GM18499 (cell line): ENCODE data around the gene SLC8A2.

ENCODE experiments used
- ATAC-seq: cut with Tn5 transposase; IDR thresholded peaks from one replicate; pipeline ENCODE4 v1.9.1; 2021; ENCODE audit warnings: moderate number of reproducible peaks; ENCODE audit not compliant: insufficient read depth, unreplicated experiment

The SLC8A2 gene, protein sequence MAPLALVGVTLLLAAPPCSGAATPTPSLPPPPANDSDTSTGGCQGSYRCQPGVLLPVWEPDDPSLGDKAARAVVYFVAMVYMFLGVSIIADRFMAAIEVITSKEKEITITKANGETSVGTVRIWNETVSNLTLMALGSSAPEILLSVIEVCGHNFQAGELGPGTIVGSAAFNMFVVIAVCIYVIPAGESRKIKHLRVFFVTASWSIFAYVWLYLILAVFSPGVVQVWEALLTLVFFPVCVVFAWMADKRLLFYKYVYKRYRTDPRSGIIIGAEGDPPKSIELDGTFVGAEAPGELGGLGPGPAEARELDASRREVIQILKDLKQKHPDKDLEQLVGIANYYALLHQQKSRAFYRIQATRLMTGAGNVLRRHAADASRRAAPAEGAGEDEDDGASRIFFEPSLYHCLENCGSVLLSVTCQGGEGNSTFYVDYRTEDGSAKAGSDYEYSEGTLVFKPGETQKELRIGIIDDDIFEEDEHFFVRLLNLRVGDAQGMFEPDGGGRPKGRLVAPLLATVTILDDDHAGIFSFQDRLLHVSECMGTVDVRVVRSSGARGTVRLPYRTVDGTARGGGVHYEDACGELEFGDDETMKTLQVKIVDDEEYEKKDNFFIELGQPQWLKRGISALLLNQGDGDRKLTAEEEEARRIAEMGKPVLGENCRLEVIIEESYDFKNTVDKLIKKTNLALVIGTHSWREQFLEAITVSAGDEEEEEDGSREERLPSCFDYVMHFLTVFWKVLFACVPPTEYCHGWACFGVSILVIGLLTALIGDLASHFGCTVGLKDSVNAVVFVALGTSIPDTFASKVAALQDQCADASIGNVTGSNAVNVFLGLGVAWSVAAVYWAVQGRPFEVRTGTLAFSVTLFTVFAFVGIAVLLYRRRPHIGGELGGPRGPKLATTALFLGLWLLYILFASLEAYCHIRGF

GRCh38 chr19:47471733-47472457 lies at the start of gene SLC8A2:
SLC8A2 (minus strand) TSS chr19:47471893; CDS start chr19:47466403, 5,490 bp downstream.
- ATAC-seq = no peak

- no peak for ATAC-seq
Measured at GRCh38 chr19:47520839-47521238, 49.1 kb upstream of the SLC8A2 start.

DNA sequence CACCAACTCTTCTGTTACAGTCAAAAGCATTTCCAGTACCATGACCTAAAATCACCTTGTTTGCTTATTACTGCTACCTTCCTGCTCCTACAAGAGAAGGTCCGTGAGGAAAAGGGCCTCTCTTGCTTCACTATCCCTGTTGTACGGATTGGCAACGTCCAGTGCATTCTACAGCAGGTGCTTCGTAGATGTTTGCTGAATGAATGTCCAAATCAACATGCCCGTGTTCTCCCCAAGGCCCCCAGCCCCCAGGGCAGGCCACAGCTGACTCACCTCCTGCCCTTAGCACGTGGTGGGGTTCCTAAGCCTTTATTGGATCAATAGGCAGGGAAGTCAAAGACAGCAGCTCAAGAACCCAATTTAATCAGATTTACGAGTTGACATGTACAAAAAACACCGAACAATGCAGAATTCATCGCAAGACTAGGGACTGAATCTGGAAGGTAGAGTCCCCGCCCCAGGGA lies 48.7 kb upstream of the SLC8A2 start:
- no peak for ATAC-seq

DNA sequence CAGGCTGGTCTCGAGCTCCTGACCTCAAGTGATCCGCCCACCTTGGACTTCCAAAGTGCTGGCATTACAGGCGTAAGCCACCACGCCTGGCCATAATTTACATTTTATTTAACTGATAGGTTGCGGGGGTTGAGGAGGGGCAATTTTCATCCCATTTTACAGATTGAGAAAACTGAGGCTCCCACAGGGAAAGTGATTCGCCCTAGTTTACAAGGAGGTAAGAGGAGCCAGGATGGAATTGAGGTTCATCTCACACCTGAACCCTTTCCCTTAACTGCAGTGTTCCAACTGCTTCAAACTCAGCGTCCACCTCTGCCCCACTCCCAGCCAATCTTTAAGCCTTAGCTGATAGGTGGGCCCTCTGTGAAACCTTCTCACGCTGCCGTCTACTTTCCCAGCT lies 47.2 kb upstream of the SLC8A2 start:
- no peak for ATAC-seq

DNA sequence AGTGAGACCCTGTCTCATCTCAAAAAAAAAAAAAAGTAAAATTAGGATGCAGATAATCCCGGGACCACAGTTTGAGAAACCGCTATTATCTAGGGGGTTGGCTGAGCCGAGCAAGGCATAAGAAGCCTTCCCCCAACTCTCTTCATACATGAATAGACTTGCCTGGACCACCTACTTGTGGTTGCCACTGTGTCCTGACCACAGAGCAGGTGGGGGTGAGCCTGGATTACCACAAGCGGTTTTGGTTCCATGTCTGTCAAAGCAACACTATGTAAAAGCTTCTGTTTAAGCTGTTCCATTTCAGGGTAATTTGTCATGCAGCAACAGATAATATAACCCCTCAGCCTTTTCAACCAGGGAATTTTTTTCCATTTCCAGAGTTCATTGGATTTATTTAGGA lies 46.4 kb upstream of the SLC8A2 start:
- ATAC-seq = no peak

DNA sequence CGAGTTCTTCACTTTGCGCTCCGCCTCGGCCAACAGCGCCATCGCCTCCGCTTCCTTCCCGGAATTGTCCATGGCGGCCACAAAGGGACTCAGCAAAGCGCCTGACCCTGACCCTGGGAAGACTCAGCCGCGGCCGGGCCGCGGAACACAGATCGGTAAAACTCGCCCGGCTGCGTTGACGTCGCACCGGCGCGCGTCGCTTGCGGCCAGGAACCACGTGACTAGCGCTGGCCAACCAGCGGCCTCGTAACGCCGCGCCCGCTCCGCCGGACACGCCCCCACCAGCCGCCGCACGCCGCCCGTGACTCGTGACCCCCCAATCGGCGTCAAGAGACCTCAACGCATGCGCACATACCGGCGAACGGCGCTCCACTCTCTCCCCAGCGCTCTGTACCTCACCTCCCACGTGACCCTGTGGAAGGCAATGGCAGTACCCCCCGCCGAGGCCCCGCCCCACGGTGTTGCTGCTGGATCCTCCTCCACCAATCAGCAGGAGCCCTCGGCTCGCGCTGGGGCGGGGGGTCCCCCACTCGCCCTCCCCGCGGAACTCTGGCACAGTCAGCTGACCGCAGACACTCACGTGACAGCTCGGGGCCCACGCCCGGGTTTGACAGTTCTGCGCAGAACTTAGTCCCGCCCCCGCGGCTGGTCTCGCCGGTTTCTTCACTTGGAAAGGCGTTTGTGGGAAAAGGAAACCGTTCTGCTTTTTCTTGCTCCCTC lies 43.3 kb upstream of the SLC8A2 start, which contains the start of gene NAPA:
Gene NAPA, minus strand, starts transcription at position 195 of the 720 bp plus-strand sequence. Its CDS starts 123 bp downstream, at position 72.
- peak; percentile 69 for ATAC-seq

DNA sequence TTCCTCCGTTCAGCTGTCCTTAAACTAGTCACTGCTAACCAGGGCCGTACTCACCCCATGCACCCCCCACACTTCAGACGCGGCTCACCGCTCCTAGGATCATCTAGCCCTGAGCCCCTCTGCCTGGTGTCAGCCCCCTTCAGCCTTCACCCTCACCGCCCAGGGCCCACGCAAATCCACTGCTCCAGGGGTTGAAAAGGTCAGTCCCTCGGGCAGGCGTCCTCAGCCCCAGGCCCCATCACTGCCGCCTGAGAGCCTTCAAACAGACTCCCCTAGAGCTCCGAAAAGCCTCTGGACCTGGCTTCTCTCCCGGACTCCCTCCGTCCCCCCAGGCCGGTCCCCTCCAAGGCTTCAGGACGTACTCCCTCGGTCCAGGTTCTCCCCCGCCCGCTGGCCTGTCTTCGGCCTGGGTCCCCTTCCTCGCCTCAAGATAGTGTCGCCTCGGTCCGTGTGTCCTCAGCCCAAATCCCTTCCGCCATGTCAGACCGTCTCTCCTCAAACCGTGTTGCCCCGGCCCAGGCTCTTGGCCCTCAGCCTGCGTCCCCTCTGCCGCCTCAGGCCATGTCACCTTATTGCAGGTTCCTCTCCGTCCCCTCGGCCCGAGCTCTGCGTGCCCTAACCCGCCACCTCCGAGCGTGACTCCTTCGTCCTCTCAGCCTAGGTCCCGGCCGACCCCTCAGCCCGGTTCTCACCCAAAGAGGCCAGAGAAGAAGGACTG lies 42.6 kb upstream of the SLC8A2 start:
- no peak for ATAC-seq

GRCh38 chr19:47512948-47513319 lies 41.2 kb upstream of the SLC8A2 start:
- no peak for ATAC-seq

DNA sequence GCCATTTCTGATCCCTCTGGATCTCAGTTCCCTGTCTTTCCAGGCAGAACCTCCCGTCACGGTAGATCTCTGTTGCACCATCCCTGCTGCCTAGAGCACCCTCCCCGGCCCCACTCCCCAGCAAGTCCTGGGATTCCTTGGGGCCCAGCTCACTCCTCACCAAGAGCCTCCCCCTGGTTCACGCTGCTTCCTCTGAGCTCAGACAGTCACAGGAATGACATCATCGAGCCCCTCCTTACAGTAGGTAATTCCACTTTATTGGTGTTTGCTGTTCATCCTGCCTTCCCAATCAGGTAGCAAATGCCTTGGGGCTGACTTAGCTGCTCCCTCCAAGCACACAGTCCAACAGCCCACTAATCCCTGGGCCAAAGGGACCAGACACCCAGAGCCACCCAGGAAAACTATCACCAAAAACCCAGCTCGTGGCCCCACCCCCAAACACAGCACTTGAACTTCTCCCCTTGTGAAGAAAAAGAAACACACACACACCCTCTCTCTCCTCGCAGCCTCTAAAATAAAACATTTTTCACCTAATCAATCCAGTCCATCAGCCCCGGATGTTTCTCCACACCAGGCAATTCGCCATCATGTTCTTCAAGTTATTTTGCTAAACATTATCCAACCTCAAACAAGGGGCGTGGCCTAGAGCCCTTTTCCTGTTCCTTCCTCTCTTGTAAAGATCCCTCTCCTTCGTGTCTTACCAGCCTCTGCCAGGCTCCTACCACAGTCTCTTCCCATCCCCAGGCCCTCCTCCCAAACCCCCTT lies 40.7 kb upstream of the SLC8A2 start:
- ATAC-seq = no peak

GRCh38 chr19:47511681-47512080 lies 40.0 kb upstream of the SLC8A2 start:
- ATAC-seq = no peak

- ATAC-seq = no peak
Measured at GRCh38 chr19:47511128-47511517, 39.4 kb upstream of the SLC8A2 start.

DNA sequence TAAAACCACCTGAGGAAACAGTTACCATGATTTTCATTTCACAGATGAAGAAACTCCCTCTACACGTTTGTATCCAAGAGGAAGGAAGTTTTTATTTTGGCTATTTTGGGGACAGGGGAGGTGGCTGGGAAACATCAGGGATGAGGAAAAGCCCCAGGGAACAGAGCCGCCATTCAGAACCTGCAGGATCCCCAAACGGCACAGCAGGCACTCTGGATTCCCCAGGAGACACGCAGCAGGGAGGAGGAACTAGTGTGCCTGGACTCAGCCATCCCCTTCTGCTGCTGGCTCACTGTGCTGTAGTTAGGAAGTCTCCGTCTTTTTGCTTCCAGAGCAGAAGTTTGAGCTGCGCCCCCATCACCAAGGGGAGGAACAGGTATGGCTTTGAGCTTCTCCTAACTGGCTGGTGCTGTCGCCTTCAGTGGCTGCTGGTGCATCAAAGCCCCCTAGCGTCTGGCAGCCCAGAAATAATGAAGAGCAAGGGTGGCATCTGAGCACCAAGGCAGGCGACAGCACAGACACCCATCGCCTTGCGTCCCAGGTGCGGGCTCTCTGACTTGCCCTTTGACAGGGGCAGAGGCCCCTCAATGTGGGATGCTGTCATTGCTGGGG lies 38.9 kb upstream of the SLC8A2 start:
- no peak for ATAC-seq

GRCh38 chr19:47509973-47510372 lies 38.3 kb upstream of the SLC8A2 start:
- ATAC-seq = no peak

- no peak for ATAC-seq
Measured at GRCh38 chr19:47509170-47509847, 37.6 kb upstream of the SLC8A2 start.

DNA sequence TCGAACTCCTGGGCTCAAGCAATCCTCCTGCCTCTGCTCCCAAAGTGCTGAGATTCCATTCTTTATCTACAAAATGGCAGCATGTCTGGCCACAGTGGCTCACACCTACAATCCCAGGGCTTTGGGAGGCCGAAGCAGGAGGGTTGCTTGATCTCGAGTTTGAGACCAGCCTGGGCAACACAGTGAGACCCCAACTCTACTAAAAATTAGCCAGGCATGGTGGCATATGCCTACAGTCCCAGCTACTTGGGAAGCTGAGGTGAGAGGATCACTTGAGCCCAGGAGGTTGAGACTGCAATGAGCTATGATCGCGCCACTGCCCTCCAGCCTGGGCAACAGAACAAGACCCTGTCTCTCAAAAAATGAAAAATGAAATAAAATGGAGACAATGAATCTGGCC lies 37.0 kb upstream of the SLC8A2 start:
- ATAC-seq = no peak

GRCh38 chr19:47507924-47508553 lies 36.3 kb upstream of the SLC8A2 start:
- no peak for ATAC-seq

- no peak for ATAC-seq
Measured at GRCh38 chr19:47507012-47507411, 35.3 kb upstream of the SLC8A2 start.
